Immature natural killer cell (primary cell): Measurements from ENCODE around the gene SLC22A16. TPM values are rescaled to one million over a fixed set of nuclear protein-coding genes. Genes with fewer than 3 reads are reported as not detected.
A peak's percentile ranks its signal among the peaks of the same experiment; 100 is the strongest.
"Not testable (repeated sequence)": the region's sequence is repeated elsewhere in the genome, so short reads cannot be mapped to it uniquely, and the experiment has no call there.

Experiments
- DNase-seq, 3 donors: peaks; one replicate each; pipeline ENCODE4 v3.0.0; 2022; ENCODE audit warnings: mixed read lengths in 1 of 3
- H3K27ac Mint-ChIP-seq, 6 donors: one replicate each; pipeline ENCODE4 v1.8.0; 2020; ENCODE audit warnings: mixed read lengths in 6 of 6, mild to moderate bottlenecking in 5 of 6, inconsistent platforms in 4 of 6, moderate library complexity in 3 of 6
- H3K27me3 Mint-ChIP-seq, 3 donors: one replicate each; pipeline ENCODE4 v1.8.0; 2020 to 2021; ENCODE audit warnings: low read depth in 3 of 3, mild to moderate bottlenecking in 3 of 3, mixed read lengths in 3 of 3, moderate library complexity in 3 of 3, inconsistent platforms in 1 of 3
- H3K36me3 Mint-ChIP-seq, 3 donors: one replicate each; pipeline ENCODE4 v1.8.0; 2020; ENCODE audit warnings: mixed read lengths in 3 of 3, inconsistent platforms in 2 of 3, mild to moderate bottlenecking in 2 of 3
- H3K4me1 Mint-ChIP-seq, 2 donors: one replicate each; pipeline ENCODE4 v1.8.0; 2020; ENCODE audit warnings: inconsistent platforms in 2 of 2, mild to moderate bottlenecking in 2 of 2, mixed read lengths in 2 of 2, moderate library complexity in 1 of 2
- H3K4me3 Mint-ChIP-seq, 5 donors: one replicate each; pipeline ENCODE4 v1.8.0; 2020; ENCODE audit warnings: mild to moderate bottlenecking in 5 of 5, mixed read lengths in 5 of 5, inconsistent platforms in 3 of 5, moderate library complexity in 3 of 5
- H3K9me3 Mint-ChIP-seq, 6 donors: one replicate each; pipeline ENCODE4 v1.8.0; 2020; ENCODE audit warnings: mild to moderate bottlenecking in 6 of 6, mixed read lengths in 6 of 6, inconsistent platforms in 4 of 6, moderate library complexity in 3 of 6
- polyA plus RNA-seq, 3 donors: library from polyadenylated mRNA; unstranded; fragments of 300-500 nt; fragmentation: Illumina TruSeq; gene quantifications; one replicate each; pipeline ENCODE4 v1.2.3, GENCODE V29; 2021

Gene SLC22A16
- not detected for polyA plus RNA-seq

GRCh38 chr6:110476046-110476849, at the start of gene SLC22A16:
Gene SLC22A16, minus strand, starts transcription at chr6:110476613. Its CDS starts 39 bp downstream, at chr6:110476574.
- Mint-ChIP-seq H3K4me1 (peaks cover 3 to 10% of the 10 kb centered on the region in 2 donors), H3K4me3 (peak within 1 kb of the TSS; percentile 28 to 56 (median 37)), H3K27me3 (peaks cover 4 to 20% (median 8%) of the 10 kb centered on the region in 3 donors), H3K9me3 (no peaks in the 10 kb centered on the region), H3K27ac (no peak within 1 kb of the TSS), H3K36me3 (no peaks in the 10 kb centered on the region)
- no peak for DNase-seq

GRCh38 chr6:110525001-110525400, 48.6 kb upstream of the SLC22A16 start:
- Mint-ChIP-seq H3K9me3 (no peaks in the 10 kb centered on the region), H3K27me3 (peaks cover 0 to 6% (median 4%) of the 10 kb centered on the region in 3 donors), H3K4me1 (no peaks in the 10 kb centered on the region), H3K4me3 (no peak overlapping the region), H3K36me3 (no peaks in the 10 kb centered on the region), H3K27ac (no peak overlapping the region)
- DNase-seq = no peak

GRCh38 chr6:110524305-110524704, 47.9 kb upstream of the SLC22A16 start:
- Mint-ChIP-seq H3K4me1 (no peaks in the 10 kb centered on the region), H3K27ac (no peak overlapping the region), H3K4me3 (no peak overlapping the region), H3K36me3 (no peaks in the 10 kb centered on the region), H3K9me3 (no peaks in the 10 kb centered on the region), H3K27me3 (peaks cover 0 to 4% (median 2%) of the 10 kb centered on the region in 3 donors)
- no peak for DNase-seq

GRCh38 chr6:110523451-110524021, 47.1 kb upstream of the SLC22A16 start:
- no peaks in the 10 kb centered on the region for H3K4me1 Mint-ChIP-seq
- no peak overlapping the region for H3K4me3 Mint-ChIP-seq
- H3K27ac Mint-ChIP-seq = no peak overlapping the region
- no peak for DNase-seq
- H3K36me3 Mint-ChIP-seq = no peaks in the 10 kb centered on the region
- H3K9me3 Mint-ChIP-seq = no peaks in the 10 kb centered on the region
- peaks cover 0 to 4% (median 2%) of the 10 kb centered on the region in 3 donors for H3K27me3 Mint-ChIP-seq

- Mint-ChIP-seq H3K9me3 (no peaks in the 10 kb centered on the region), H3K36me3 (no peaks in the 10 kb centered on the region), H3K27me3 (peaks cover 0 to 4% (median 2%) of the 10 kb centered on the region in 3 donors), H3K27ac (no peak overlapping the region), H3K4me1 (no peaks in the 10 kb centered on the region), H3K4me3 (no peak overlapping the region)
- no peak for DNase-seq
These were observed 46.0 kb upstream of the SLC22A16 start for GRCh38 chr6:110522427-110522826.

- peaks cover 0 to 3% (median 2%) of the 10 kb centered on the region in 3 donors for H3K27me3 Mint-ChIP-seq
- no peak overlapping the region for H3K4me3 Mint-ChIP-seq
- no peak for DNase-seq
- no peaks in the 10 kb centered on the region for H3K36me3 Mint-ChIP-seq
- H3K9me3 Mint-ChIP-seq = no peaks in the 10 kb centered on the region
- H3K4me1 Mint-ChIP-seq = no peaks in the 10 kb centered on the region
- no peak overlapping the region for H3K27ac Mint-ChIP-seq
These were observed 44.7 kb upstream of the SLC22A16 start for GRCh38 chr6:110520992-110521543.

- no peaks in the 10 kb centered on the region for H3K9me3 Mint-ChIP-seq
- no peak overlapping the region for H3K27ac Mint-ChIP-seq
- H3K27me3 Mint-ChIP-seq = peaks cover 0 to 3% (median 2%) of the 10 kb centered on the region in 3 donors
- no peaks in the 10 kb centered on the region for H3K36me3 Mint-ChIP-seq
- H3K4me1 Mint-ChIP-seq = no peaks in the 10 kb centered on the region
- DNase-seq = no peak
- no peak overlapping the region for H3K4me3 Mint-ChIP-seq
These were observed 44.0 kb upstream of the SLC22A16 start for GRCh38 chr6:110520209-110520965.

GRCh38 chr6:110517601-110518281, 41.3 kb upstream of the SLC22A16 start:
- no peak overlapping the region for H3K27ac Mint-ChIP-seq
- peaks cover 0 to 4% (median 0%) of the 10 kb centered on the region in 3 donors for H3K27me3 Mint-ChIP-seq
- no peaks in the 10 kb centered on the region for H3K9me3 Mint-ChIP-seq
- no peaks in the 10 kb centered on the region for H3K36me3 Mint-ChIP-seq
- no peak overlapping the region for H3K4me3 Mint-ChIP-seq
- H3K4me1 Mint-ChIP-seq = no peaks in the 10 kb centered on the region
- no peak for DNase-seq

- DNase-seq = no peak
- Mint-ChIP-seq H3K4me1 (no peaks in the 10 kb centered on the region), H3K27ac (no peak overlapping the region), H3K9me3 (no peaks in the 10 kb centered on the region), H3K27me3 (peaks cover 0 to 4% (median 0%) of the 10 kb centered on the region in 3 donors), H3K4me3 (no peak overlapping the region), H3K36me3 (no peaks in the 10 kb centered on the region)
These were observed 40.6 kb upstream of the SLC22A16 start for GRCh38 chr6:110517034-110517433.

- H3K27me3 Mint-ChIP-seq = peaks cover 0 to 2% (median 0%) of the 10 kb centered on the region in 3 donors
- H3K9me3 Mint-ChIP-seq = no peaks in the 10 kb centered on the region
- no peaks in the 10 kb centered on the region for H3K4me1 Mint-ChIP-seq
- DNase-seq = no peak
- no peaks in the 10 kb centered on the region for H3K36me3 Mint-ChIP-seq
- no peak overlapping the region for H3K27ac Mint-ChIP-seq
- no peak overlapping the region for H3K4me3 Mint-ChIP-seq
These were observed 38.4 kb upstream of the SLC22A16 start for GRCh38 chr6:110514818-110515217.

- H3K27me3 Mint-ChIP-seq = peaks cover 0 to 5% (median 2%) of the 10 kb centered on the region in 3 donors
- no peaks in the 10 kb centered on the region for H3K36me3 Mint-ChIP-seq
- H3K4me3 Mint-ChIP-seq = no peak overlapping the region
- H3K27ac Mint-ChIP-seq = no peak overlapping the region
- H3K9me3 Mint-ChIP-seq = no peaks in the 10 kb centered on the region
- no peak for DNase-seq
- H3K4me1 Mint-ChIP-seq = no peaks in the 10 kb centered on the region
These were observed 36.6 kb upstream of the SLC22A16 start for GRCh38 chr6:110512991-110513390.

GRCh38 chr6:110512549-110512948, 36.1 kb upstream of the SLC22A16 start:
- H3K36me3 Mint-ChIP-seq, DNase-seq, H3K27me3 Mint-ChIP-seq, H3K4me1 Mint-ChIP-seq, H3K4me3 Mint-ChIP-seq, H3K9me3 Mint-ChIP-seq, H3K27ac Mint-ChIP-seq: not testable (repeated sequence)

GRCh38 chr6:110511401-110511800, 35.0 kb upstream of the SLC22A16 start:
- no peak for DNase-seq
- no peaks in the 10 kb centered on the region for H3K9me3 Mint-ChIP-seq
- no peaks in the 10 kb centered on the region for H3K4me1 Mint-ChIP-seq
- peaks cover 0 to 7% (median 5%) of the 10 kb centered on the region in 3 donors for H3K27me3 Mint-ChIP-seq
- H3K4me3 Mint-ChIP-seq = no peak overlapping the region
- H3K36me3 Mint-ChIP-seq = no peaks in the 10 kb centered on the region
- no peak overlapping the region for H3K27ac Mint-ChIP-seq
